ENCODE data around the gene MYCBP2. TPM values are rescaled to one million over a fixed set of nuclear protein-coding genes. Genes with fewer than 3 reads are reported as not detected.
A peak's percentile ranks its signal among the peaks of the same experiment; 100 is the strongest.

Gene MYCBP2
- total RNA-seq, 1 donor from 2014 or later: 84.7 TPM

- TF ChIP-seq, protein P1, sequence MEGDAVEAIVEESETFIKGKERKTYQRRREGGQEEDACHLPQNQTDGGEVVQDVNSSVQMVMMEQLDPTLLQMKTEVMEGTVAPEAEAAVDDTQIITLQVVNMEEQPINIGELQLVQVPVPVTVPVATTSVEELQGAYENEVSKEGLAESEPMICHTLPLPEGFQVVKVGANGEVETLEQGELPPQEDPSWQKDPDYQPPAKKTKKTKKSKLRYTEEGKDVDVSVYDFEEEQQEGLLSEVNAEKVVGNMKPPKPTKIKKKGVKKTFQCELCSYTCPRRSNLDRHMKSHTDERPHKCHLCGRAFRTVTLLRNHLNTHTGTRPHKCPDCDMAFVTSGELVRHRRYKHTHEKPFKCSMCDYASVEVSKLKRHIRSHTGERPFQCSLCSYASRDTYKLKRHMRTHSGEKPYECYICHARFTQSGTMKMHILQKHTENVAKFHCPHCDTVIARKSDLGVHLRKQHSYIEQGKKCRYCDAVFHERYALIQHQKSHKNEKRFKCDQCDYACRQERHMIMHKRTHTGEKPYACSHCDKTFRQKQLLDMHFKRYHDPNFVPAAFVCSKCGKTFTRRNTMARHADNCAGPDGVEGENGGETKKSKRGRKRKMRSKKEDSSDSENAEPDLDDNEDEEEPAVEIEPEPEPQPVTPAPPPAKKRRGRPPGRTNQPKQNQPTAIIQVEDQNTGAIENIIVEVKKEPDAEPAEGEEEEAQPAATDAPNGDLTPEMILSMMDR (IDR thresholded peaks at IDR 0.05): no peak
- DNase-seq (ENCODE audit: extremely low spot score, unreplicated experiment): no peak
- Mint-ChIP-seq H3K27ac (ENCODE audit: unreplicated experiment) (no peak overlapping the region), H3K27me3 (ENCODE audit: unreplicated experiment) (no peaks in the 10 kb centered on the region), H3K9me3 (ENCODE audit: unreplicated experiment) (no peaks in the 10 kb centered on the region), H3K36me3 (ENCODE audit: unreplicated experiment) (no peaks in the 10 kb centered on the region), H3K4me3 (ENCODE audit: unreplicated experiment) (no peak overlapping the region), H3K4me1 (ENCODE audit: unreplicated experiment) (peaks cover under 1% of the 10 kb centered on the region)
Measured at GRCh38 chr13:77033717-77034302, 293.1 kb downstream of the MYCBP2 start.

DNA sequence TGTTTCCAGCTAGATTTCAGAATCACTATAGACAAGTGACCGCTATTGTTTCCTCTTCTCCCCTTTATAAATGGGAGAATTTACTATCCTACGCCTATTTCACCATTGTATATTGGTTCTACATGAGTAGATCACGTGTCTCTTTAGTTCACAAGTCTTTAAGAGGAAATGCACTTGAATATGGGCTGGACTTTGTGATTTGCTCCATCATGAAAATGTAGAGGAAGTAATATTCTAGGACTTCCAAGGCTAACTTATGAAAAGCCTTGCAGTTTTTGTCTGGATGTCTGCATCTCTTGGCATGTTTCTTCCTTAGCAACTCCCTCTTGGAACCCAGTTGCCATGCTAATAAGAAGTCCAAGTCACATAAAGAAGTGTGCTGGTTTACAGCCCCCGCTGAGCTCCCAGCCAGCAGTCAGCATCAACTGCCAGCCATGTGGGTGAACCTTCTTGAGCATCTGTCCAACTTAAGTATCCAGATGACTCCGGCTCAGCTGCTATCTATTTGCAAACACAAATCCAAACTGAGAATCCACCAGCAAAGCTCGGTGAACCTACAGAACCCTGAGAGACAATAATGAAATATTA, 295.1 kb downstream of the MYCBP2 start:
- no peaks in the 10 kb centered on the region for H3K9me3 Mint-ChIP-seq (ENCODE audit: unreplicated experiment)
- TF ChIP-seq, protein P1 (IDR thresholded peaks at IDR 0.05): no peak
- H3K27ac Mint-ChIP-seq (ENCODE audit: unreplicated experiment): no peak overlapping the region
- no peak for DNase-seq (ENCODE audit: extremely low spot score, unreplicated experiment)
- H3K36me3 Mint-ChIP-seq (ENCODE audit: unreplicated experiment): no peaks in the 10 kb centered on the region
- H3K4me1 Mint-ChIP-seq (ENCODE audit: unreplicated experiment): peaks cover 16% of the 10 kb centered on the region
- H3K4me3 Mint-ChIP-seq (ENCODE audit: unreplicated experiment): no peak overlapping the region
- H3K27me3 Mint-ChIP-seq (ENCODE audit: unreplicated experiment): no peaks in the 10 kb centered on the region

GRCh38 chr13:77029436-77029835, 297.5 kb downstream of the MYCBP2 start:
- Mint-ChIP-seq H3K27me3 (ENCODE audit: unreplicated experiment) (no peaks in the 10 kb centered on the region), H3K36me3 (ENCODE audit: unreplicated experiment) (no peaks in the 10 kb centered on the region), H3K4me3 (ENCODE audit: unreplicated experiment) (no peak overlapping the region), H3K4me1 (ENCODE audit: unreplicated experiment) (peaks cover 33% of the 10 kb centered on the region), H3K27ac (ENCODE audit: unreplicated experiment) (no peak overlapping the region), H3K9me3 (ENCODE audit: unreplicated experiment) (no peaks in the 10 kb centered on the region)
- TF ChIP-seq, protein P1 (IDR thresholded peaks at IDR 0.05): no peak
- DNase-seq (ENCODE audit: extremely low spot score, unreplicated experiment): no peak

DNA sequence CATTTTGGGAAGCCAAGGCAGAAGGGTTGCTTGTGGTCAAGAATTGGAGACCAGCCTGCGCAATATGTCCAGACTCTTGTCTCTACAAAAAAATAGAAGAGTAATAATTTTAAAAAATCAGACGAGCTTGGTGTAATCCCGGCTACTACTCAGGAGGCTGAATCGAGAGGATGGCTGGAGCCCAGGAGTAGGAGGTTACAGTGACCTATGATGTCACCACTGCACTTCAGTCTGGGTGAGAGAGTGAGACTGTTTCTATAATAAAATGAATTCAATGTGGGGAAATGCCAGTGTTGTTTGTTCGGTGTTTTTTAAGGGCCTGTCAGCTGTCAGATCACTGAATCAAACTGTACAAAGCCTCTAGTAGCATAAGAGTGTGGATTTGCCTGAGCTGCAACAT, 298.7 kb downstream of the MYCBP2 start:
- TF ChIP-seq, protein P1 (IDR thresholded peaks at IDR 0.05): no peak
- peaks cover 5% of the 10 kb centered on the region for H3K36me3 Mint-ChIP-seq (ENCODE audit: unreplicated experiment)
- no peaks in the 10 kb centered on the region for H3K27me3 Mint-ChIP-seq (ENCODE audit: unreplicated experiment)
- peak overlapping the region; percentile 90 for H3K4me3 Mint-ChIP-seq (ENCODE audit: unreplicated experiment)
- H3K4me1 Mint-ChIP-seq (ENCODE audit: unreplicated experiment): peaks cover 44% of the 10 kb centered on the region
- no peaks in the 10 kb centered on the region for H3K9me3 Mint-ChIP-seq (ENCODE audit: unreplicated experiment)
- H3K27ac Mint-ChIP-seq (ENCODE audit: unreplicated experiment): peak overlapping the region; percentile 94
- no peak for DNase-seq (ENCODE audit: extremely low spot score, unreplicated experiment)

GRCh38 chr13:77026861-77027621, 299.9 kb downstream of the MYCBP2 start, which contains the start of gene FBXL3:
Gene FBXL3 (minus strand): TSS chr13:77027159. CDS start chr13:77021860, 5,299 bp downstream.
- Mint-ChIP-seq H3K27ac (ENCODE audit: unreplicated experiment) (peak within 1 kb of the TSS; percentile 94), H3K27me3 (ENCODE audit: unreplicated experiment) (no peaks in the 10 kb centered on the region), H3K4me3 (ENCODE audit: unreplicated experiment) (peak within 1 kb of the TSS; percentile 96), H3K9me3 (ENCODE audit: unreplicated experiment) (no peaks in the 10 kb centered on the region), H3K4me1 (ENCODE audit: unreplicated experiment) (peaks cover 56% of the 10 kb centered on the region), H3K36me3 (ENCODE audit: unreplicated experiment) (peaks cover 5% of the 10 kb centered on the region)
- TF ChIP-seq, protein P1 (IDR thresholded peaks at IDR 0.05): no peak
- peak; percentile 93 for DNase-seq (ENCODE audit: extremely low spot score, unreplicated experiment)
